Measurements from ENCODE around the gene LARGE1.

GRCh38 chr22:33896575-33897447 lies 23.5 kb downstream of the LARGE1 start:
- TF ChIP-seq CTCF (IDR thresholded peaks at IDR 0.05 in 8 of 11, conservative IDR thresholded peaks at IDR 0.05 in 3 of 11) (no peak), POLR2AphosphoS5 (IDR thresholded peaks at IDR 0.05) (no peak)
